Left colon (tissue), 2 donors: ENCODE measurements around the gene TCF3. TPM values are rescaled to one million over a fixed set of nuclear protein-coding genes. Genes with fewer than 3 reads are reported as not detected.
"Not testable (repeated sequence)": the region's sequence is repeated elsewhere in the genome, so short reads cannot be mapped to it uniquely, and the experiment has no call there.

Experiments
- ATAC-seq: fragments of 200-7000 bp; cut with Tn5 transposase; one replicate; pipeline ENCODE4 v1.9.1; 2020; ENCODE audit warnings: mild to moderate bottlenecking, moderate library complexity
- DNase-seq, 2 donors: peaks; one replicate each; pipeline ENCODE4 v3.0.0-alpha.2; 2020
- intact Hi-C, 2 donors: fragments of 100-400 bp; cut with DNase I in 1 of 2; cut with micrococcal nuclease in 1 of 2; formaldehyde crosslinking; loops; one replicate each; pipeline versions ENCODE4 v1.11.2 to v1.14.0; 2022; cut with DNase I, micrococcal nuclease
- long read RNA-seq: library from polyadenylated mRNA; unstranded; transcript quantifications from one replicate; pipeline ENCODE4 v2.0.0, GENCODE V29; 2021
- total RNA-seq, 2 donors: library from RNA; stranded (reverse); fragmentation: NEBNext Ultra II Directional; extraction: Animal tissue kit (Norgen Biotek cat#: 25700); gene quantifications; one replicate each; pipeline ENCODE4 v1.2.1, GENCODE V29; 2021
- donor health status: DM: no; HTN: no; CAD: no.
- donor health status: DM: yes; HTN: yes; CAD: no.

Gene TCF3
- total RNA-seq: 10 to 100 TPM; 64.1 to 64.7 TPM
- long read RNA-seq, partial matches to known transcripts: 28 of 40 reads
- long read RNA-seq, other reads (novel, unspliced or antisense): 12 of 40 reads

DNA sequence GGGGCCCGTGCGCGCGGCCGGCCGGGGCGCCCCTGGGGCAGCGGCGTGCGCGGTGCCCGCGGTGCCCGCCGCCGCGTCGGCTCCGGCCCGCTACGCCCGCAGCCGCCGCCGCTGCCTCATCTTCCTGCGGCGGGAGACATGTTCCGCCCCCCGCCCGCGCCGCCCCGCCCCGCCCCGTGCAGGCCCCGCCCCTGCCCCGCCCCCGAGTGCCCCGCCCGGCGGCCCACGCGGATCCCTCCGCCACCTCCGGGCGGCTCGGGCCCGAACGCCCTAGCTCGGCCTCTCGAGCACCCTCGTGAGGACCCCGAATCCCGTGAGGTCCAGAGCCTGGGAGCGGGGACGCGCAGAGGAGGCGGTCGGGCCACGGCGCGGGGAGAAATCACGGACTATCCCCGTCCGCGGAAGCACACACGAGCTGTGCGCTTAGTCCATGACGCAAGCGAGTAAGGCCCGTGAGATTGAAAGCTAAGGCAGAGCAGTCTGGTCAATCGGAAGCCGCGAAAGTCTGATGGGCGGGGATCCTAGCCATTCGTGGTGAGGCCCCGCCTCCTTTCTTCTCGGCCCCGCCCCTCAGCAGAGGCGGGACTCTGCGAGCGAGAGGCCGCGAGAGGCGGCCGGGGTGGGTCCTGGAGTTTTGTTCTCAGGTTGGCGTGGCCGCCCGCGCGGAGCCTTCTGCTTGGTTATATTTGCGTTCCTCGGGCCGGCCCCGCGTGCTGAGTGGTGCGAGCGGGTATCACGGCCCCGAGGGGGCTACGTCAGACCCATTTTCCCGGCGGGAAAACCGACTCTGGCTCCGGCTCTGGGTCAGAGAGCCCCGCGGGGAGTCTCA lies at the start of gene TCF3:
Gene TCF3, minus strand, starts transcription at position 145 of the 829 bp plus-strand sequence. CDS start 2,367 bp downstream, outside the sequence.
- intact Hi-C loops: loop anchor here in 1 of 2 donors (5.0 kb wide), 1 partner anchor 45 kb away; the partner anchor contains the start of gene UQCR11

GRCh38 chr19:1700733-1701663 lies 48.6 kb upstream of the TCF3 start:
- intact Hi-C loops: no loop called here
- DNase-seq (no peak), ATAC-seq (no peak)

More for the DNA sequence above, at the start of gene TCF3:
- DNase-seq (peak; percentile 97 to 99), ATAC-seq (peak; percentile 94)

DNA sequence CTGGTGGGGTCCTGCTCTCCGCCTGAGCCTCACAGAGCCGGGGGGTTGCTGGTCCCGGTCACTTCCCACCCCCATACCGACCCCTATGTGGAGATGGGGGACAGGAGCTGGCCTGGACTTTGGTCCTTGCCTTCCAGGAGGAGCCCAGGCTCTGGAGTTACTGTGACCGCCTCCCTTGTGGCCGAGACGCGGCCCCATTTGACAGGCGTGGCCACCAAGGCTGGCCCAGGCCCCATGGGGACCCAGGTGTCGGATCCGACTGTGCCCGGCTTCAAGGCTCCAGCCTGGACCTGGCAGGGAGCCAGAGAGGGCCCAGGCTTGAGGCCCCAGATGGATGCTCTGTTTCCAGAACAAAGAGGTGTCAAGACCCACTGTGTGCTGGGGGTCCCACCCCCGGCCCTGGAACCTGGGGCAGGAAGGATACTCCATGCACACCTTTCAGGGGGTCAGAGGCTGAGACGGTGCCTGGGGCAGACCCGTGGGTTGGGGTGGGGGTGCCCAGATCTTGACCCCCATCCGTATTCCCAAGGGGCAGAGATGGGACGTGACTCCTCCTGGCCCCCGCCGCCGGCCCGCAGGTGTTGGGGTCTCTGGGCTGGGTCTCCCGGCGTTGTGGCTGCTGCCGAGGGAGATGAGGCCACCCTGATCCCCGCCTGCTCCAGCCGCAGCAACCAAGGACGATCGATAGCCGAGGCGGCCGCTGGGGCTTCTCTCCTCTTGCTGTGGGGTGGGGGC lies 47.8 kb upstream of the TCF3 start:
- no peak for ATAC-seq
- no peak for DNase-seq
- intact Hi-C loops: no loop called here

GRCh38 chr19:1699386-1699785 lies 47.0 kb upstream of the TCF3 start:
- ATAC-seq: no peak
- no peak for DNase-seq
- intact Hi-C loops: no loop called here

DNA sequence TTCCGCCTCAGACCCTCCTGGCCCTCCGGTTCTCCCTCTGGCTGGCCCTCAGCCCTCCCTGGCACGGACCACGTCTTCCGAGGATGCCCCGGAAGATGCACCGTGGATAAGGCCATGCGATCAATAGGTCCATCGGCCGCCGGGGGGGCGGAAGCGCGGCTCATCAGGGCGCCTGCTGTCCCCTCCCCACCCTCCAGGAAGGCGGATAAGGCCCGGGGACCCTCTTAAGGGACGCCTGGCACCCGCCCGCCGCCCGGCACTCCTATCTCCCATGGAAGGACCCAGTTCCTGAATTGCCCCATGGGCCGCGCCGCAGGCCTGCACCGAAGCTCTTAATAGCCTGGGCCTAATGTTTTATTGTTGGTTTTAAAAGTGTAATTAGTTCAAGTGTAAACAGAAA lies 46.2 kb upstream of the TCF3 start:
- DNase-seq: no peak

GRCh38 chr19:1695481-1695880 lies 43.1 kb upstream of the TCF3 start:
- ATAC-seq, intact Hi-C loops, DNase-seq: not testable (repeated sequence)

More for the DNA sequence above, 46.2 kb upstream of the TCF3 start:
- no peak for ATAC-seq
- intact Hi-C loops: no loop called here

DNA sequence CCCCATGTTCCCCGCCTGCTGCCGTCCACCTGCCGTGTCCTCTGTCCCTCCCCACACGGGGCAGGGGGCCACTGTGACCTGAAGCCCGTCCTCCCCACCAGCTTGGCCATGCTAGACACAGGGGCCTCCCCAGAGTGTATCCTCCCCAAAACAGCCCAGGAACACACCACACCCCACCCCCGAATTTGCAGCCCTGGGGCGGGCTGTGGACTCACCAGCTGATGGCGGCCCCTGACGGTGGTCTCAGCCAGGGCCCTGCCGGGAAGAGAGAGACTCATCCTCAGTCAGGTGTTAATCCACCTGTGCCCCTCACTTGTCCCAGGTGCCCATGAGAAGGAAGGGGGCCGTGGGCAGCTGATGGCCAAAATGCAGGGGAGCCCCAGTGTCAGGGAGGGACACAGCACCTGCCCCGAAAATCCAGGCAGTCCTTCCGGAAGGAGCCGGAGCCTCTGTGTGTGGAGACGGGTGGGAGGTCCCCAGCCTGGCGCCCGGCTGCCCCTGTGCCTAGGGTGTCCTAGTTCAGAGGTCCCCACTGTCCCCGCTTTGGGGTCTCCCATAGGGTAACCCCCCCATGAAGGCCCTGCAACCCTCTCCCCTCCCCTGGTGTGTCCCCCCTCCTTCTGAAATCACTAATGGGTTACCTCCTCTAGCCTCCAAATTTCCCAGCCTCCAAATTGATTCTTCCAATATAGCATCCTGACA lies 39.3 kb upstream of the TCF3 start:
- intact Hi-C loops: no loop called here
- DNase-seq (no peak), ATAC-seq (no peak)

DNA sequence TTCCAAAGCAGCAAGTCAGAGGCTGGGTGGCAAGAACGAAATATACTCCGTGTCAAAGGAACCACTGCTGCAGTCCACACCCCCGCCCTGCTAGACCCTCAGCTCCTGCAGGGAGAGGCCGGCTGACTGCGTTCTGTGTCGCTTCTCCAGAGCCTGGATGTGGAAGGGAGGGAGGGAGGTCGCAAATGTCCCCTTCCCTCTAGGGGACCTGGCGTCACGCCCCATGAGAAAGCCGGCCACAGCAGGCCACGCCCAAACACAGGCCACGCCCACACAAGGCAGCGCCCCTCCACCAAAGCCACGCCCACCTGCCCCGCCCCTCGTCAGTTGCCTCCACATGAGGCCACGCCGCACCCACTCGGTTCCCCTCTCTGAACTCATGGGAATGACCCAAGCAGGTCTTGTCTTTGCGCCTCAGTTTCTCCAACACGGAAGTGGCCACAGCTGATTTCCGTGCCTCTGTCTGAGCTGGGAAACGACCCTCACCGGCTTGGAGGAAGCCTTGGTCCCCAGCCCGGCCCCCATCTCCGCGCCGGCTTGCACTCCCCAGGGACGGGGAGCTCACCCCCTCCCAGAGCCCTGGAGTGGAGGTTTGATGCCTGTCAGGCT lies 38.4 kb upstream of the TCF3 start:
- intact Hi-C loops: no loop called here
- peak; percentile 24 to 46 for DNase-seq
- no peak for ATAC-seq

DNA sequence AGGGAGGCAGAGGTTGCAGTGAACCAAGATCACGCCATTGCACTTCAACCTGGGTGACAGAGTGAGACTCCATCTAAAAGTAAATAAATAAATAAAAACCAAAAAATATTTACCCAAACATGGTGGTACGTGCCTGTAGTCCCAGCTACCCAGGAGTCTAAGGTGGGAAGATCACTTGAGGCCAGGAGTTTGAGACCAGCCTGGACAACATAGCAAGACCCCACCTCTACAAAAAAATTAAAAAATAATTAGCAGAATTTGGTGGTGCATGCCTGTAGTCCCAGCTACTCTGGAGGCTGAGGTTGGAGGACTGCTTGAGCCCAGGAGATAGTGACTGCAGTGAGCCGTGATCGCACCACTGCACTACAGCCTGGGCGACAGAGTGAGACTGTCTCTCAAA lies 33.4 kb upstream of the TCF3 start:
- DNase-seq, intact Hi-C loops, ATAC-seq: not testable (repeated sequence)

GRCh38 chr19:1685046-1685445 lies 32.6 kb upstream of the TCF3 start:
- ATAC-seq: no peak

GRCh38 chr19:1684573-1684912 lies 32.1 kb upstream of the TCF3 start:
- intact Hi-C loops: no loop called here
- no peak for ATAC-seq
- DNase-seq: no peak

More at GRCh38 chr19:1685046-1685445, 32.6 kb upstream of the TCF3 start:
- no peak for DNase-seq
- intact Hi-C loops: no loop called here

- ATAC-seq: no peak
- intact Hi-C loops: no loop called here
- no peak for DNase-seq
Measured at GRCh38 chr19:1683869-1684572, 31.6 kb upstream of the TCF3 start.

DNA sequence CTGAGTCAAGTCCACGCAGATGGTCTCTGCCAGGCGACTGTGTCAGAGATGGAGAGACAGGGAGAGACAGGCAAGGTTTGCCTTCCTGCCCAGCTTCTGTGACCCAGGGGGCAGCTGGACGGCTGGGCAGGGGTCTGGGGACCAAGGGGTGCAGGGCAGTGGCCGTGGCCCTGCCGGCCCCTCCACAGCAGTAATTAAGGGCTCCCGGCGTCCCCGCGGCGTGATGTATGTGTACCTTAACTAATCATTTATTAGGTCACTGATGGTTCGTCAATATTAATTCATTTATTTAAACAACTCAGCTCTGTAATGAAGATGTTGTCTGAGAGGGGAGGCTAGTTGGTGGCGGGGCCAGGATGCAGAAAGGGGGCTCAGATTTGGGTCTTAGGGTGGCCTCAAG lies 28.6 kb upstream of the TCF3 start:
- intact Hi-C loops: no loop called here
- ATAC-seq (no peak), DNase-seq (no peak)

- ATAC-seq (no peak), DNase-seq (no peak)
- intact Hi-C loops: loop anchor here (10.0 kb wide), 2 partner anchors 87 to 133 kb away; no protein-coding TSS in a partner anchor
Measured at GRCh38 chr19:1678073-1678472, 25.7 kb upstream of the TCF3 start.

DNA sequence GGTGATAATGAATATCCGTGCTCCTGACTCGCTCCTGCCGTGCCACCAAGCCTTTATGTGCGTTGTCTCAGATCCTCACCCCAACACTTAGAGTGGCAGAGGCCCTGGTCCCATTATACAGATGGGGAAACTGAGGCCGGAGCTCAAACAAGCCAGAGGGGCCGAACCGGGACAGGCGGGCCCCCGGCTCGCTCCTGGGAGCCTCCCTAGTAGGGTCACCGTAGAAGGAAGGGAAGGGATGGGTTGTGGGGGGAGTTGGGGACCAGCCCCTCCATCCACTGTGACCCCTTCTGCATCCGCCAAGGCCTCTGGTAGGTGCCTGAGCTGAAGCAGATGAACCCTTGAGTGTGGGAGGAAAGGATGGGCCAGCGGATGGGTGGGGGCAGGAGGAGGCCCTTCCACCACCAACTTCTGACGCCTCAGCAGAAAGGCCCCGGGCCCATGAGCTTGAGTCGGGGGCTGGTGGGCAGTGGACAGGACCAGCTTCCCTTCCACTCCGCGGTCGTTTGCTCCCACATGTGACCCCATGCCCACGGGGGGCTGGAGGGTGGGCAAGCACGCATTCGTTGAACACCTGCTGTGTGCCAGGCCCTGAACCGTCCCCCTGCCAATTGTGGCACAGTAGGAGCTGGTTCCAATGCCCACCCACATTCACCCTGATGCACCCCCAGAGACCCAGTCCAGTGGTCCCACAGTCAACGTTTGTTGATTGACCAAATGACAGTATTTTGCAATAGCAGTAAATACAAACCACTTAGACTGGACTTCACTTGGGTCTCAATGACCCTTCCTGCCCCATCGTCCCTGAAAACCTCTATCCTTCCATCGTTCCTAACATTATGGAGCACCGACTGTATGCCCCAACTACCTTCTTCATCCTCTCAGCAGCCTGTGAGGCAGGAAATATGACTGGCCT lies 24.2 kb upstream of the TCF3 start:
- DNase-seq (no peak), ATAC-seq (no peak)
- intact Hi-C loops: loop anchor here (10.0 kb wide), 2 partner anchors 88 to 132 kb away; no protein-coding TSS in a partner anchor
